ENCODE results near the gene FEZF2.

FEZF2 gene

DNA sequence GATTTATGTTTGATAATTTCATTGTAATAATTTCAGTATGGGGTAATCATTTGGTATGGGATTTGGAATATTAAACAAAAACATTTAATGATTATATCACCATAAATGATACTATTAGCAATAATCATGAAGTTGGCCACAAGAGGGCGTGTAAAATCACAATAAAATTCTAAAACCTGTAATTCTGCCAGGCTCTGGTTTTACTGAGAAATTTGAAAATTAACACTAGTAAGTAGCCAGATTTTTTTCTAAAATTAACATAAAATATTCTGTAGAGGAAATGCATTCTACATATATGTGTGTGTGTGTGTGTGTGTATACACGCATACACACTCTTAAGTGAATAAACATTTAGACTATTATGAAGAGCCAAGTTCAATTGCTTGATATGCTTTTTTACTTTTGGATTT is 40.5 kb downstream of the FEZF2 start:
- DNase-seq (ENCODE audit: low read depth in 1 of 2, low spot score in 1 of 2) = no peak

DNA sequence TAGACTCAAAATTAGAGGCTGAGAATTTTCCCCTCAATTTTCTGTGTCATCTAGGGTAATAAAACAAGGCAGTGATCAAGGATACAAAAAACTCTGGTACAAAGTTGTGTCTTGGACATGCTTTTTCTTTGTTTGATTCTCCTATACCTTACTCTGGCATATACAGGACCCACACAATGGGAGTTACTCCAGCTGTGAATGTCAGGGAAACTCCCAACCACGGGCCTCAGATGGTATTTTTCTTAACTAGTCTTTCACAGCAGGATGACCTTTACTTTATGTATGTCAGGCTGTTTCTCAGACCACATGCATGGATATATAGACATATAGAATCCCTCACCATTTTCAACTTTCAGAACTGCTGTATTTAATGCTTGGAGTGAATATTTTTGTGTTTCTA is 41.3 kb downstream of the FEZF2 start:
- no peak for DNase-seq (ENCODE audit: low read depth in 1 of 2, low spot score in 1 of 2)

DNA sequence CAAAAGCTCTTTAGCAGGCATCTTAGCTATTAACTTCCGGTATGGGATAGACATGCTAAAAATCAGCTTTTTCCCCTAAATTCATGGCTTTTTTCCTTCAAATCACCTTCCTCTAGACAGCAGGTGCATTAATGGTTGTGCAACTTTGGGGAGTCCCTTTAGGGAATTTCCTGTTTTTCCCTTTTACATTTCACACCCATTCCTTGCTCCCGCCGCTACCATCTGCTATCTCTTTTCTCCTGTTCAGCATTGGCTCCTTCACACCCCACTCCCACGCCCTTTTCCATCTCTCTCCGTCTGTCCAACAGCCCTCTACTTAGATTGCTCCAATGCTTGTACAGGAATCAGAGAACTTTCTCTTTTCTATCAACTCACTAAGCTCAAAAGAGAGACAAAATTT is 43.4 kb downstream of the FEZF2 start:
- no peak for DNase-seq (ENCODE audit: low read depth in 1 of 2, low spot score in 1 of 2)

DNA sequence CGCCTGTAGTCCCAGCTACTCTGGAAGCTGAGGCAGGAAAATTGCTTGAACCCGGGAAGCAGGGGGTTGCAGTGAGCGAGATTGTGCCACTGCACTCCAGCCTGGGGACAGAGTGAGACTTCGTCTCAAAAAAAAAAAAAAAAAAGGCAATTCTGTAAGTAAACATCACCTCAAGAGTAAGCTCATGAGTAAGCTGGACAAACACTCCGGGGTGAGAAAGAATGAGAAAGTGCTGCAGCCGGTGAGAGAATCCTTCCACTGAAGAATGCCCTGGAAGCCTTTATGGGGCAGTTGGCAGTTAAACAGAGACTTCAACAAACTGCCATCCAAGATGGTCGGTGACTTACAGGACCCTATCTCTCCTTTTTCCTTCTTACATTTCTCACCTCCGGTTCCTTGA is 47.5 kb downstream of the FEZF2 start:
- DNase-seq (ENCODE audit: low read depth in 1 of 2, low spot score in 1 of 2) = no peak

DNA sequence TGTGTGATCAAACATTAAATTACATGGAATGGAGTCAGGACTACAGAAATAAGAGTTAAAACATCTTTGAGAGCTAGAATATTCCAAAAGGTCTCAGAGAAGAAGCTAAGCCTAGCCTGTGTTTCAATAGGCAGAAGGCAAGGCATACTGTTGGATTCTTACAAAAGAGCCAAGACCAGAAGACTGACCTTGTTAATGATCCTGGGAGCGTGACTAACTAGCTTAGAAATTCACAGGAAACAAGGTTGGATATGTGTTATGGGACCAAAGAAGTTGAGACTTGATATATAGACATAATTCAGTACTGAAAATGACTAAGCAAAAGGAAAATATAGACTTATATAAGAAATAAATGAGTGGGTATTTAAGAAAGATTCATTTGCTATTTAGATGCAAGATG is 50.1 kb downstream of the FEZF2 start:
- no peak for DNase-seq (ENCODE audit: low read depth in 1 of 2, low spot score in 1 of 2)
